Calu3 (cell line): ENCODE data around the gene PCGF5. TPM values are rescaled to one million over a fixed set of nuclear protein-coding genes. Genes with fewer than 3 reads are reported as not detected.

ENCODE experiments used
- BruUV-seq: library from RNA; stranded (reverse); fragments of 400-500 nt; replicated peaks from 2 replicates; lab custom pipeline; 2021; lab: Mats Ljungman, UMichigan
- CTCF ChIA-PET: fragments of 300-600 bp; sonication (Branson Sonifier 250); formaldehyde crosslinking; loops from one replicate; lab custom pipeline; 2022; ENCODE audit warnings: antibody characterized with exemption; lab: Charles Lee
- DNase-seq: peaks from one replicate; pipeline ENCODE4 v3.0.0; 2022
- H3K27ac Mint-ChIP-seq: one replicate; pipeline ENCODE4 v1.8.0; 2022; ENCODE audit warnings: mixed read lengths; ENCODE audit not compliant: unreplicated experiment
- H3K27me3 Mint-ChIP-seq: one replicate; pipeline ENCODE4 v1.8.0; 2022; ENCODE audit warnings: mixed read lengths; ENCODE audit not compliant: unreplicated experiment
- H3K36me3 Mint-ChIP-seq: one replicate; pipeline ENCODE4 v1.8.0; 2022; ENCODE audit warnings: mild to moderate bottlenecking, moderate library complexity, mixed read lengths; ENCODE audit not compliant: insufficient read depth, unreplicated experiment
- H3K4me1 Mint-ChIP-seq: one replicate; pipeline ENCODE4 v1.8.0; 2022; ENCODE audit warnings: mild to moderate bottlenecking, low read depth, mixed read lengths; ENCODE audit not compliant: unreplicated experiment
- H3K4me3 Mint-ChIP-seq: one replicate; pipeline ENCODE4 v1.8.0; 2022; ENCODE audit warnings: mild to moderate bottlenecking, low read depth, moderate library complexity, mixed read lengths; ENCODE audit not compliant: unreplicated experiment
- H3K9me3 Mint-ChIP-seq: one replicate; pipeline ENCODE4 v1.8.0; 2022; ENCODE audit warnings: low read depth, mixed read lengths; ENCODE audit not compliant: unreplicated experiment
- CTCF ChIP-seq: fragments of 200-600 bp; IDR thresholded peaks from one replicate; pipeline ENCODE4 v1.8.0; 2022; ENCODE audit warnings: antibody characterized with exemption; ENCODE audit not compliant: unreplicated experiment
- intact Hi-C: fragments of 100-400 bp; cut with micrococcal nuclease; formaldehyde crosslinking; loops from one replicate; pipeline ENCODE4 v1.10.0; 2022; ENCODE audit not compliant: unreplicated experiment
- total RNA-seq: library from RNA; stranded (reverse); gene quantifications from 2 replicates; pipeline ENCODE4 v1.2.3, GENCODE V29; 2022

PCGF5 gene
- total RNA-seq, 1 experiment from 2014 or later = 19.5 TPM

- Mint-ChIP-seq H3K27ac (peak overlapping the region; percentile 26), H3K9me3 (no peaks in the 10 kb centered on the region), H3K4me1 (peaks cover 13% of the 10 kb centered on the region), H3K27me3 (no peaks in the 10 kb centered on the region), H3K36me3 (no peaks in the 10 kb centered on the region), H3K4me3 (no peak overlapping the region)
- CTCF ChIA-PET = no interaction called here
- no peak for TF ChIP-seq CTCF
- BruUV-seq = no TSS peak
- intact Hi-C loops = no loop called here
- no peak for DNase-seq
Observed at GRCh38 chr10:91198781-91199180, 21.7 kb upstream of the PCGF5 start.

GRCh38 chr10:91200314-91201212, 19.9 kb upstream of the PCGF5 start:
- BruUV-seq = no TSS peak
- CTCF ChIA-PET = no interaction called here
- no peaks in the 10 kb centered on the region for H3K9me3 Mint-ChIP-seq
- H3K27ac Mint-ChIP-seq = no peak overlapping the region
- no peak overlapping the region for H3K4me3 Mint-ChIP-seq
- H3K36me3 Mint-ChIP-seq = no peaks in the 10 kb centered on the region
- intact Hi-C loops = no loop called here
- H3K4me1 Mint-ChIP-seq = peaks cover 13% of the 10 kb centered on the region
- H3K27me3 Mint-ChIP-seq = no peaks in the 10 kb centered on the region
- no peak for DNase-seq
- no peak for TF ChIP-seq CTCF

DNA sequence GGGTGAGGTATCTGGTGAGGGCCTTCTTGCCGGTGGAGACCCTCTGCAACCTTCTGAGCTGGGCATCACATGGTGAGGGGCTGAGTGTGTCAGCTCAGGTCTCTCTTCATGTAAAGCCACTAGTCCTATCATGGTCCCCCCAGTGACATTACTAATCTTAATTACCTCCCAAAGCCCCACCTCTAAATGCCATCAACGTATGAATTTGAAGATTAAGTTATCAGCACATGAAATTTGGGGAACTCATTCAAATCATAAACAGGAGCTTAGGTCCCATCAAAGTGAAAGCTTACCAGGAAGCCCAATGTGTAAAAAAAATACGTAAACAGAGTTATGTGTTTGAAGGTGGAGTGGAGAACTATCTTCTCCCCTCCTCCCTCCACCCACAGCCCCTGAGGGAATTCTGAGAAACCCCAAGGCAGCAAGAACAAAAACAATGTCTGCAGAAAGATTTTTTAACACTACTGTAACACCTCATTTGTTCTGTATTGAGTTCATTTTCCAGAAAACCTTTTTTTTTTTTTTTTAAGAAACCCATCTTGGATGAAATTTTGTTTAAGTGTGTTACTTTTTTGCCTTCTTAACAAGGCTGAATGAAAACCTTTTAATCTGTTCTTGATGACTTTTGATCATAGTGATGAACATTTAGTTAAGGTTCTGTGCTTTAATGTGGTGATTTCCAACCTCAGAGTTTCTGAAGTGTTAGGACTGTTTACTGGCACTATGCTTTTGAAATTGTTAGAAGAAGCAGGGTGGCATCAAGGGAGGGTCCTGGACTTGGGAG, 19.1 kb upstream of the PCGF5 start:
- Mint-ChIP-seq H3K27me3 (no peaks in the 10 kb centered on the region), H3K9me3 (no peaks in the 10 kb centered on the region), H3K4me3 (no peak overlapping the region), H3K4me1 (peaks cover 13% of the 10 kb centered on the region), H3K36me3 (no peaks in the 10 kb centered on the region), H3K27ac (no peak overlapping the region)
- CTCF ChIA-PET = no interaction called here
- no peak for TF ChIP-seq CTCF
- intact Hi-C loops = no loop called here
- DNase-seq = no peak
- BruUV-seq = no TSS peak

GRCh38 chr10:91206427-91206826, 14.0 kb upstream of the PCGF5 start:
- H3K27me3 Mint-ChIP-seq = no peaks in the 10 kb centered on the region
- H3K4me3 Mint-ChIP-seq = no peak overlapping the region
- CTCF ChIA-PET = no interaction called here
- intact Hi-C loops = no loop called here
- H3K9me3 Mint-ChIP-seq = no peaks in the 10 kb centered on the region
- no peaks in the 10 kb centered on the region for H3K36me3 Mint-ChIP-seq
- DNase-seq = no peak
- no TSS peak for BruUV-seq
- H3K4me1 Mint-ChIP-seq = no peaks in the 10 kb centered on the region
- no peak overlapping the region for H3K27ac Mint-ChIP-seq
- TF ChIP-seq CTCF = no peak
